Liver (tissue), 9 donors: ENCODE results near the gene DRAXIN. TPM values are rescaled to one million over a fixed set of nuclear protein-coding genes. Genes with fewer than 3 reads are reported as not detected.

Experiments
- DNase-seq: peaks from one replicate; pipeline ENCODE4 v3.0.0-alpha.2; 2017; ENCODE audit warnings: low spot score
- H3K27ac ChIP-seq, 2 donors: one replicate each; pipeline ENCODE4 v1.7.0; 2013; ENCODE audit warnings: inconsistent platforms in 2 of 2, low read length in 2 of 2, control low read depth in 1 of 2, low read depth in 1 of 2, mild to moderate bottlenecking in 1 of 2
- H3K27me3 ChIP-seq, 4 donors: one replicate each; pipeline versions ENCODE4 v1.6.1 to v1.7.0; 2013; ENCODE audit warnings: low read length in 3 of 4, inconsistent platforms in 1 of 4, mild to moderate bottlenecking in 1 of 4, moderate library complexity in 1 of 4; ENCODE audit not compliant: control insufficient read depth in 4 of 4, insufficient read depth in 4 of 4
- H3K36me3 ChIP-seq, 4 donors: one replicate each; pipeline versions ENCODE4 v1.6.1 to v1.7.0; 2013; ENCODE audit warnings: low read length in 3 of 4, mild to moderate bottlenecking in 3 of 4, low read depth in 1 of 4, moderate library complexity in 1 of 4; ENCODE audit not compliant: control insufficient read depth in 4 of 4, insufficient read depth in 3 of 4
- H3K4me1 ChIP-seq, 4 donors: one replicate each; pipeline versions ENCODE4 v1.6.1 to v1.7.0; 2013; ENCODE audit warnings: low read length in 3 of 4, mild to moderate bottlenecking in 3 of 4, moderate library complexity in 1 of 4; ENCODE audit not compliant: control insufficient read depth in 4 of 4, insufficient read depth in 4 of 4
- H3K4me3 ChIP-seq, 3 donors: one replicate each; pipeline versions ENCODE4 v1.6.1 to v1.7.0; 2013; ENCODE audit warnings: low read length in 3 of 3, control low read depth in 1 of 3, low read depth in 1 of 3, mild to moderate bottlenecking in 1 of 3
- H3K9ac ChIP-seq, 2 donors: one replicate each; pipeline ENCODE4 v1.7.0; 2013; ENCODE audit warnings: low read length in 2 of 2, mild to moderate bottlenecking in 2 of 2, moderate library complexity in 2 of 2, control low read depth in 1 of 2, low read depth in 1 of 2
- H3K9me3 ChIP-seq, 4 donors: one replicate each; pipeline versions ENCODE4 v1.6.1 to v1.7.0; 2013; ENCODE audit warnings: low read length in 3 of 4; ENCODE audit not compliant: control insufficient read depth in 4 of 4
- EGR1 ChIP-seq, 2 donors: IDR thresholded peaks; 2 replicates each; pipeline ENCODE4 v1.6.1; 2016 to 2018; ENCODE audit warnings: antibody characterized with exemption in 2 of 2, low read depth in 2 of 2
- FOXA1 ChIP-seq: IDR thresholded peaks from 2 replicates; pipeline ENCODE4 v1.6.1; 2016; ENCODE audit warnings: antibody characterized with exemption
- FOXA2 ChIP-seq: IDR thresholded peaks from 2 replicates; pipeline ENCODE4 v1.6.1; 2016; ENCODE audit warnings: antibody characterized with exemption
- NR2F2 ChIP-seq: IDR thresholded peaks from 2 replicates; pipeline ENCODE4 v1.6.1; 2016; ENCODE audit warnings: antibody characterized with exemption
- RXRA ChIP-seq, 2 donors: IDR thresholded peaks; 2 replicates each; pipeline ENCODE4 v1.6.1; 2017 to 2018; ENCODE audit warnings: antibody characterized with exemption in 2 of 2, mild to moderate bottlenecking in 1 of 2
- SP1 ChIP-seq: IDR thresholded peaks from 2 replicates; pipeline ENCODE4 v1.6.1; 2018; ENCODE audit warnings: antibody characterized with exemption, mild to moderate bottlenecking
- TAF1 ChIP-seq: conservative IDR thresholded peaks from 2 replicates; pipeline ENCODE4 v1.6.1; 2016; ENCODE audit warnings: antibody characterized with exemption, mild to moderate bottlenecking
- YY1 ChIP-seq: IDR thresholded peaks from 2 replicates; pipeline ENCODE4 v1.6.1; 2016; ENCODE audit warnings: antibody characterized with exemption, mild to moderate bottlenecking
- WGBS: extraction: QIAGEN DNeasy Blood & Tissue Kit; methylation state at CpG from one replicate; pipeline ENCODE4 v1.1.7; 2013; 5-methylcytosine and 5-hydroxymethylcytosine counted together
- polyA plus RNA-seq, 2 donors: library from polyadenylated mRNA; stranded (reverse) in 1 of 2; unstranded in 1 of 2; fragments of 200-250 nt in 1 of 2; fragments of >200 nt in 1 of 2; fragmentation: Nextera tagmentation in 1 of 2; extraction: Ambion mirVana in 1 of 2; gene quantifications; one replicate each; pipeline versions ENCODE4 v1.2.1 to v1.2.3, GENCODE V29; 2013 to 2015
- total RNA-seq, 2 donors: library from RNA; depleted of rRNA; stranded (reverse); fragments of >200 nt; gene quantifications; one replicate each; pipeline ENCODE4 v1.2.3, GENCODE V29; 2014
- TF ChIP-seq, protein P1 (sequence below): fragments of 150-350 bp; IDR thresholded peaks from 2 replicates; pipeline ENCODE4 v1.5.1; 2017; ENCODE audit warnings: improper control_type of control experiment, low read depth, low read length; ENCODE audit not compliant: missing input control
- TF ChIP-seq, protein P2 (sequence below): IDR thresholded peaks from 2 replicates; pipeline ENCODE4 v1.6.1; 2016; ENCODE audit warnings: antibody characterized with exemption, mild to moderate bottlenecking
- donor health status: healthy.
- donor health status: healthy.
- donor health status: healthy.
- donor health status: healthy.
- donor health status: healthy.

The DRAXIN gene
- total and polyA plus RNA-seq, 4 donors = under 0.01 to 0.01 TPM; not detected in 2

DNA sequence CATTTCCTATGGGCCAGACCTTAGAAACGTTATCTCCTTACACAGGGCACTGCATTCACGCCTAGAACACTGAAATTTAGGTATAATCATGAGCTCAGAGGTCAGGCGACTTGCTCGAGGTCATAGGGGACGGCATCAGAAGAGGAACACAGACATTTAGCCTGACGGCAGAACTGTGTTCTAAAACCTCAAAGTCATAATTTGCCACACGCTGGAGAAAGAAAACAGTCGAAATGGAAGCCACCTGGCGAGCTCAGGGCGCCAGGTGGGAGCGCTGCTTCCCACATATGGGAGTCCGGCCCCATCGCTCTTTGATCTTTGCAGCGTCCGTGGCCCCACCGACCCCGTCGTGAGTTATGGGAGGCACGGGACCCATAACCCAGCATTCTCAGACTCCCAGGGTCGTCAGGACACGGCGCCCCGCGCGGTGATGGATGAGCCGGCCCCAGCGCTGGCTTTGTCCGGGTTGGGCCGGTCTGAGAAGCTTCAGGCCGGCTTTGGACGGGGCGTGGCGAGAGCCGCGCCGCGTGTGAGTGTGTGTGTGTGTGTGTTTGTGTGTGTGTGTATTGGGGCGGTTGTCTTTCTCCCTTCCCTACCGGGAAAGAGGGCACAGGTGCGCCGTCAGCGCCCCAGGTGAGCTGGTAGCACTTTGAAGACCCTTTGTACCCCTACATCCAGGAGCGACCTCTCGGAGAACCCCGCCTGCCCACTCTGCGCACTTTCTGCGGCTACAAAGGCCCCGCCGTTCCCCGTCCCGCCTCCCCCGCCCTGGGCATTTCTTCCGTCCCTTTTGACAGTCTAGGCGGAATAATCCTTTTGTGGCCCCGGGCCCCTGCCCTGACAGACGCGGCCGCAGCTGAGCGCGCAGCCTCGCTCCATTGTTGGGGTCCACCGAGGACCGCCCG lies 861 bp upstream of the DRAXIN start:
- Histone ChIP-seq H3K9ac (no peak overlapping the region), H3K36me3 (no peaks in the 10 kb centered on the region), H3K4me1 (peaks cover 7 to 11% (median 8%) of the 10 kb centered on the region in 4 donors), H3K27me3 (peaks cover 0 to 13% (median 5%) of the 10 kb centered on the region in 4 donors), H3K9me3 (no peaks in the 10 kb centered on the region), H3K4me3 (peak overlapping the region in 1 of 3 donors; percentile 32), H3K27ac (no peak overlapping the region)
- no peak for DNase-seq
- 5% methylated on average over 64 of the region's 64 CpGs for WGBS
- TF ChIP-seq FOXA2 (no peak), TAF1 (no peak), RXRA (IDR thresholded peaks at IDR 0.05) (no peak), YY1 (no peak), NR2F2 (no peak), SP1 (no peak)
- TF ChIP-seq, protein P1, sequence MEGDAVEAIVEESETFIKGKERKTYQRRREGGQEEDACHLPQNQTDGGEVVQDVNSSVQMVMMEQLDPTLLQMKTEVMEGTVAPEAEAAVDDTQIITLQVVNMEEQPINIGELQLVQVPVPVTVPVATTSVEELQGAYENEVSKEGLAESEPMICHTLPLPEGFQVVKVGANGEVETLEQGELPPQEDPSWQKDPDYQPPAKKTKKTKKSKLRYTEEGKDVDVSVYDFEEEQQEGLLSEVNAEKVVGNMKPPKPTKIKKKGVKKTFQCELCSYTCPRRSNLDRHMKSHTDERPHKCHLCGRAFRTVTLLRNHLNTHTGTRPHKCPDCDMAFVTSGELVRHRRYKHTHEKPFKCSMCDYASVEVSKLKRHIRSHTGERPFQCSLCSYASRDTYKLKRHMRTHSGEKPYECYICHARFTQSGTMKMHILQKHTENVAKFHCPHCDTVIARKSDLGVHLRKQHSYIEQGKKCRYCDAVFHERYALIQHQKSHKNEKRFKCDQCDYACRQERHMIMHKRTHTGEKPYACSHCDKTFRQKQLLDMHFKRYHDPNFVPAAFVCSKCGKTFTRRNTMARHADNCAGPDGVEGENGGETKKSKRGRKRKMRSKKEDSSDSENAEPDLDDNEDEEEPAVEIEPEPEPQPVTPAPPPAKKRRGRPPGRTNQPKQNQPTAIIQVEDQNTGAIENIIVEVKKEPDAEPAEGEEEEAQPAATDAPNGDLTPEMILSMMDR = no peak
- TF ChIP-seq, protein P2, sequence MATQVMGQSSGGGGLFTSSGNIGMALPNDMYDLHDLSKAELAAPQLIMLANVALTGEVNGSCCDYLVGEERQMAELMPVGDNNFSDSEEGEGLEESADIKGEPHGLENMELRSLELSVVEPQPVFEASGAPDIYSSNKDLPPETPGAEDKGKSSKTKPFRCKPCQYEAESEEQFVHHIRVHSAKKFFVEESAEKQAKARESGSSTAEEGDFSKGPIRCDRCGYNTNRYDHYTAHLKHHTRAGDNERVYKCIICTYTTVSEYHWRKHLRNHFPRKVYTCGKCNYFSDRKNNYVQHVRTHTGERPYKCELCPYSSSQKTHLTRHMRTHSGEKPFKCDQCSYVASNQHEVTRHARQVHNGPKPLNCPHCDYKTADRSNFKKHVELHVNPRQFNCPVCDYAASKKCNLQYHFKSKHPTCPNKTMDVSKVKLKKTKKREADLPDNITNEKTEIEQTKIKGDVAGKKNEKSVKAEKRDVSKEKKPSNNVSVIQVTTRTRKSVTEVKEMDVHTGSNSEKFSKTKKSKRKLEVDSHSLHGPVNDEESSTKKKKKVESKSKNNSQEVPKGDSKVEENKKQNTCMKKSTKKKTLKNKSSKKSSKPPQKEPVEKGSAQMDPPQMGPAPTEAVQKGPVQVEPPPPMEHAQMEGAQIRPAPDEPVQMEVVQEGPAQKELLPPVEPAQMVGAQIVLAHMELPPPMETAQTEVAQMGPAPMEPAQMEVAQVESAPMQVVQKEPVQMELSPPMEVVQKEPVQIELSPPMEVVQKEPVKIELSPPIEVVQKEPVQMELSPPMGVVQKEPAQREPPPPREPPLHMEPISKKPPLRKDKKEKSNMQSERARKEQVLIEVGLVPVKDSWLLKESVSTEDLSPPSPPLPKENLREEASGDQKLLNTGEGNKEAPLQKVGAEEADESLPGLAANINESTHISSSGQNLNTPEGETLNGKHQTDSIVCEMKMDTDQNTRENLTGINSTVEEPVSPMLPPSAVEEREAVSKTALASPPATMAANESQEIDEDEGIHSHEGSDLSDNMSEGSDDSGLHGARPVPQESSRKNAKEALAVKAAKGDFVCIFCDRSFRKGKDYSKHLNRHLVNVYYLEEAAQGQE = no peak

DNA sequence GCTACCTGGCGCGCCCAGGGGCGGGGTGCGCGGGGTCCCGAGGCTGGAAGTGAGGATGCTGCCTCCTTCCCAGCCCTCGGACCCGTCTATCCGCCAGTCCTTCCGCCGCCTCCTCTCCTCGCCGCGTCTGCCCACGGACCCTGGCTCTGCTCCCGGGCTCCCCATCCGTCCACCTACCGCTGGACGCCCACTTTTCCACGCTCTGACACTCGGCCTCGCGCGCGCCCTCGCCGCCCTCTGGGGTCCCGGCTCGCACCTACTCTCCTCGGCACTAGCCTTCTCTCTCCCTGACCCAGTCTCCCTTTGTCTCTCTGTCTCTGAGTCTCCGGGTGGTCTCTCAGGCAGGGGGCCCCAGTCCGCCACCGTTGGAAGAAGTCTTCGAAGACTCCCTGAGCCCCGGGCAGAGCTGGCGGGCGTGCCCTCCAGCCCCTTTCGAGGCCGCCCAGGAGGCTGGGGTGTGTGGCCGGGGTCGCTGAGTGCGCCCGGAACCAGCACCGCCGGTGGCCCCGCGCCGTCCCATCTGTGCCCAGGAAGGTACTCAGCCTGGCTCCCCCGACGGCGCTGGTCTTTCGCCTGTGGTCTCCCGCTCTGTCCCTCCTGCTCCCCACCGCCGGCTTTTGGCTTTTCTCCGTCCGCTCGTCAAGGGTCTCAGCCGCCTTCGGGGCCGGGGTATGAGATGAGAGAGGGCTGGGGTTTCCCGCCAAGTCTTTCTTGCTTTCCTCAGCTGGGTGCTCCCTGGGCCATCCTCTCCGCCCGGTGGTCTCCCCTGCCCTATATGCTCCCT lies 610 bp downstream of the DRAXIN start:
- peaks cover 7 to 11% (median 8%) of the 10 kb centered on the region in 4 donors for H3K4me1 ChIP-seq
- TF ChIP-seq, protein P1 = no peak
- TF ChIP-seq FOXA1 (no peak), EGR1 (IDR thresholded peaks at IDR 0.05; ENCODE audit: low read depth in 2 of 2) (no peak)
- H3K4me3 ChIP-seq = peak overlapping the region in 1 of 3 donors; percentile 32
- no peak overlapping the region for H3K27ac ChIP-seq
- H3K27me3 ChIP-seq = peaks cover 0 to 13% (median 5%) of the 10 kb centered on the region in 4 donors
- no peak overlapping the region for H3K9ac ChIP-seq
- no peaks in the 10 kb centered on the region for H3K36me3 ChIP-seq
- H3K9me3 ChIP-seq = no peaks in the 10 kb centered on the region
- WGBS = 8% methylated on average over 64 of the region's 64 CpGs
- DNase-seq = no peak
